Ectodermal cell (in vitro differentiated cells): Measurements from ENCODE around the gene UBL5.
A peak's percentile ranks its signal among the peaks of the same experiment; 100 is the strongest.
"Not testable (repeated sequence)": the region's sequence is repeated elsewhere in the genome, so short reads cannot be mapped to it uniquely, and the experiment has no call there.

ENCODE experiments used
- H3K27ac ChIP-seq: 2 replicates; pipeline ENCODE4 v1.7.0; 2013; ENCODE audit warnings: mild to moderate bottlenecking, low read depth, low read length; ENCODE audit not compliant: insufficient read depth, poor library complexity, severe bottlenecking
- H3K27me3 ChIP-seq: 2 replicates; pipeline ENCODE4 v1.7.0; 2013; ENCODE audit warnings: mild to moderate bottlenecking, low read length; ENCODE audit not compliant: insufficient read depth, control insufficient read depth, poor library complexity, severe bottlenecking
- H3K36me3 ChIP-seq: one replicate; pipeline ENCODE4 v1.7.0; 2013; ENCODE audit warnings: low read length; ENCODE audit not compliant: control insufficient read depth, insufficient read depth
- H3K4me1 ChIP-seq: one replicate; pipeline ENCODE4 v1.7.0; 2013; ENCODE audit warnings: low read length; ENCODE audit not compliant: control insufficient read depth, insufficient read depth
- H3K4me3 ChIP-seq: 2 replicates; pipeline ENCODE4 v1.7.0; 2013; ENCODE audit warnings: low read depth, low read length, control low read depth; ENCODE audit not compliant: insufficient read depth
- H3K9me3 ChIP-seq: 2 replicates; pipeline ENCODE4 v1.7.0; 2013; ENCODE audit warnings: mild to moderate bottlenecking, low read length, moderate library complexity; ENCODE audit not compliant: control insufficient read depth
- WGBS, 2 experiments: methylation state at CpG; one replicate each; pipeline ENCODE4 v1.1.7; 2013; ENCODE audit warnings: missing lambda C conversion rate in 2 of 2; 5-methylcytosine and 5-hydroxymethylcytosine counted together

The UBL5 gene

DNA sequence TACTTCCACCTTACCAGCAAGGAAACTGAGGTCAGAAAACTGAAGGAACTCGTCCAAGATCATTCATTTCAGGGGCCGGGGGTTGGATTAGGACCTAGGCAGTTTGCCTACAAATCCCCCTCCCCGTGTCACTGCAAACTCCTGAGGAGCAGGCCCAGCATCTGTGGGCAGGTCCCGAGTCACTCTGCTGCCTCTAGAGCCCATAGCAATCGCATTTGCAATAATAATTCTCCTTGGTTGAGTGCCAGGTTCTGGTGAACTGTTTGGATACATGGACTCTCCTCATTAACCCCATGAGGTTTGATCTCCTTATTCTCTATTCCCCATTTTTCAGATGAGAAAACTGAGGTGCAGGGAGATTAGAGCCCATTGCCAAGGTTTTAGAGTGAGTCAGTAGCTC is 8.3 kb downstream of the UBL5 start:
- no peaks in the 10 kb centered on the region for H3K27me3 ChIP-seq
- H3K4me1 ChIP-seq = peaks cover 8% of the 10 kb centered on the region
- no peak overlapping the region for H3K27ac ChIP-seq
- peak overlapping the region; percentile 94 for H3K4me3 ChIP-seq
- 43 to 47% methylated on average over 5 of the region's 5 CpGs for WGBS, 2 experiments
- no peaks in the 10 kb centered on the region for H3K9me3 ChIP-seq
- peaks cover 20% of the 10 kb centered on the region for H3K36me3 ChIP-seq

DNA sequence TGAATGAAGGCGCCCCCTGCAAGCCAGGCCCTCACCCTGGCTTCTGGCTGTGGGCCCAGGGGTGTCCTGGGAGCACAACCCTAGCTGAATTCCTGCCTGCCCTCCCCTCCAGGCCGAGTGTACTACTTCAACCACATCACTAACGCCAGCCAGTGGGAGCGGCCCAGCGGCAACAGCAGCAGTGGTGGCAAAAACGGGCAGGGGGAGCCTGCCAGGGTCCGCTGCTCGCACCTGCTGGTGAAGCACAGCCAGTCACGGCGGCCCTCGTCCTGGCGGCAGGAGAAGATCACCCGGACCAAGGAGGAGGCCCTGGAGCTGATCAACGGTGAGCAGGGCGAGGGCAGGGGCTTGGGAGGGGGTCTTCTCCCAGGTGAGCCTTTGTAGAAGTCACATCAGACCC is 10.6 kb downstream of the UBL5 start:
- no peak overlapping the region for H3K4me3 ChIP-seq
- H3K36me3 ChIP-seq = peaks cover 29% of the 10 kb centered on the region
- peaks cover 8% of the 10 kb centered on the region for H3K4me1 ChIP-seq
- no peaks in the 10 kb centered on the region for H3K9me3 ChIP-seq
- 95 to 97% methylated on average over 15 of the region's 15 CpGs for WGBS, 2 experiments
- H3K27me3 ChIP-seq = no peaks in the 10 kb centered on the region
- H3K27ac ChIP-seq = no peak overlapping the region

DNA sequence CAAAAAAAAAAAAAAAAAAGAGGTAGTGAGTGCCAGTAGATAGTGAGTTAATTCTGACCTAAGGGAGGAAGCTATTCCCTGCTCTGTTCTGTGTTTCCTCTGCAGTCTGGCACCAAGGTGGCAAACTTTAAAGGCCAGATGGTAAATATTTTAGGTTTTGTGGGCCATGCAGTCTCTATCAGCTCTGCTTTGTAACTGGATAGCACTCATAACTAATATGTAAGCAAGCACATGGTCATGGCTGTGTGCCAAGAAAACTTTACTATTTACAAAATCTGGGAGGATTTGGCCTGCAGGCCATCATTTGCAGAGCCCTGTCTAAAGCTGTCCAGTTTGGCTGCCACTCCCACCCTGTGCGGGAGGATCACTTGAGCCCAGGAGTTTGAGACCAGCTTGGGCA is 11.7 kb downstream of the UBL5 start:
- no peaks in the 10 kb centered on the region for H3K27me3 ChIP-seq
- H3K4me3 ChIP-seq = no peak overlapping the region
- WGBS, 2 experiments = 92 to 98% methylated on average over 1 of the region's 1 CpG
- H3K4me1 ChIP-seq = peaks cover 8% of the 10 kb centered on the region
- H3K9me3 ChIP-seq = no peaks in the 10 kb centered on the region
- peaks cover 33% of the 10 kb centered on the region for H3K36me3 ChIP-seq
- H3K27ac ChIP-seq = no peak overlapping the region

DNA sequence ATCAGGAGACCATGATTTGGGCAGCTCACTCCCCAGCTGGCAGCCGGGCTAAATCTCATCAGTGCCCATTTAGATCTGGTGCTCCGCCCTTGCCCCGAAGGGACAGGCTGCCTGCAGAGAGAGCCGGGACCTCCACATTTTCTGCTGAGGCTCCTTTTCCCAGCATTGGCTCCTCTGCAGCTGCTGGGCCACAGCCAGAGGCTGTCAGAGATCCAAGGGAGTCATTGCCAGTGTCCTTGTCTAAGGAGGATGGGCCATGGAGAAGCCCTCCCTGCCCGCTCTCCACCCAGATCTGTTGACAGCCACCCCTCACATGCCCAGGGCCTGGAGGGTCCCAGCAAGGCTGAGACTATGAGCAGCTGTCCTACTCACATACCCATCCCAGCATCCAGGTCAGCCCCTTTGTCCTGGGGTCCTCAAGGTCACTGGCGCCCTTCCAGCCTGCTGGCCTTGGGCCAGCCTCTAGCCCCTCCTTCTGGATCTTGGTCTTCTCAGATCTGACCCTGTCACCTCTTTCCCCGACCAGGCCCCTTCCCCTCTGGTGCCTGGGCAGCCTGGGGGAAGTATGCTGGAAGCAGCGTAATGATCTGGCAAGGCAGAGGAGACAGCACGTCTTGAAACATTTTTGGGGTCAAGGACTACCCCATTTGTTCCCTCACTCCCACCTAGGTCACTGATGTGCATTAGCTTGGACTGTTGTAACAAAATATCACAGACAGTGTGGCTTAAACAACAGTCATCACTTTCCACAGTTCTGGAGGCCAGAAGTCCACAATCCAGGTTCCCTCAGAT is 15.3 kb downstream of the UBL5 start:
- Histone ChIP-seq H3K4me3 (no peak overlapping the region), H3K36me3 (peaks cover 36% of the 10 kb centered on the region), H3K27me3 (no peaks in the 10 kb centered on the region), H3K4me1 (no peaks in the 10 kb centered on the region), H3K9me3 (no peaks in the 10 kb centered on the region), H3K27ac (no peak overlapping the region)
- 96% methylated on average over 9 of the region's 9 CpGs for WGBS, 2 experiments

DNA sequence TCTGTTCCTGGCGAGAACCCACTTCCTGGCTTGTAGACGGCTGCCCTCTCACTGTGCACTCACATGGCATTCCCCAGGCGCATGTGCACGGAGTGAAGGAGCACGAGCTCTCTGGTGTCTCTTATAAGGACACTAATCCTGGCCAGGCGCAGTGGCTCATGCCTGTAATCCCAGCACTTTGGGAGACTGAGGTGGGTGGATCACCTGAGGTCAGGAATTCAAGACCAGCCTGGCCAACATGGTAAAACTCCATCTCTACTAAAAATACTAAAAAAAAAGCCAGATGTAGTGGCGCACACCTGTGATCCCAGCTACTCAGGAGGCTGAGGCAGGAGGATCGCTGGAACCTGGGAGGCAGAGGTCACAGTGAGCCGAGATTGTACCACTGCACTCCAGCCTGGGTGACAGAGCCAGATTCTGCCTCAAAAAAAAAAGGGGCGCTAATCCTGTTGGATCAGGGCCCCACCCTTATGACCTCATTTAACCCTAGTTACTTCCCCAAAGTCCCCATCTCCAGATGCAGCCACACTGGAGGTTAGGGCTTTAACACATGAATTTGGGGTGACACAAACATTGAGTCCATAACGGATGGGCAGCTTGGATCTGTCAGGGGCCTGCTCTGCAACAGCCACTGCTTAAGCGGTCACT is 16.0 kb downstream of the UBL5 start:
- not testable (repeated sequence) for H3K4me1 ChIP-seq, H3K27ac ChIP-seq, H3K27me3 ChIP-seq, H3K4me3 ChIP-seq, H3K9me3 ChIP-seq
- peaks cover 29% of the 10 kb centered on the region for H3K36me3 ChIP-seq
- 93 to 95% methylated on average over 12 of the region's 12 CpGs for WGBS, 2 experiments

DNA sequence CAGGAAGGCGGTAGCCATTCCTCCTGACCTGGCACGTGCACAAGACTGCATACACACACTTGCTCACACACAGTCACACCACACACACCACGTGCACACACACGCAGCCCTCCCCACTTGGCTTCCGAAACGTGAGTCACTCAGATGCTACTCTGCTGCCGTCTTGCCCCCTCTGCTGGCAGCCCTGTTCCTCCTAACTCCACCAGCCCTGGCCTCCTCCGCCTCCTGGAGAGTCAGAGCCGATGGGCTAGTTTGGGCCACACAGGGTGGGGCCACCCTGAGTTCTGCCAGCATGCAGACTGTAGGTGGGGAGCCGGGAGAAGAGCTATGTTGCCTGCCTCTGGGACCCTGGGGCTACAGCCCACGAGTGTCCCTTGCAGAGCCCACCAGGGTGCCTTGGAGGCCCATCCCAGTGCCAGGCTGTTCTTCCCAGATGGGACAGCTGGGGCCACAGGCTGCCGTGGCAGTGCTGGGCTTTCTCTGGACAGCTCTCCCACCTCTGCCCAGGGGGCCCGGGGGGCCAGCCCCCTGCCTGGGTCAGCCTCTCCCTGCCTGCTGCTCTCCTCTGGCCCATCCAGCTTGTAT is 19.5 kb downstream of the UBL5 start:
- H3K36me3 ChIP-seq = peaks cover 12% of the 10 kb centered on the region
- H3K27ac ChIP-seq = no peak overlapping the region

DNA sequence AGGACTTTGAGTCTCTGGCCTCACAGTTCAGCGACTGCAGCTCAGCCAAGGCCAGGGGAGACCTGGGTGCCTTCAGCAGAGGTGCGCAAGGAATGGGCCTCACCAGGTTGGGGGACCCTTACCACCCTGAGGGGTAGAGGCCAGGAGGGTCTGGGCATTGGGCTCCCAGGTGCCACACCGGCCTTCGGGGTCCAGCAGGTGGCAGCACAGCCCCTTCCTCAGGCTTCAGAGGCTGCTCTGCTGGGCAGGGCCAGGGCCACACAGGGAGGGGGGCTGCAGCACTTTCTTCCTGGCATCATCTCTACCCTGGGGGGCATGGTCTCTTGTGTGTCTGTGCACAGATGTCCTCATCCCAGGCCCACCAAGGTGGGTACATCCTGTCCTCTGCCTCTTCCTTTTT is 20.3 kb downstream of the UBL5 start:
- Histone ChIP-seq H3K4me1 (peaks cover 12% of the 10 kb centered on the region), H3K4me3 (no peak overlapping the region), H3K27ac (no peak overlapping the region), H3K9me3 (no peaks in the 10 kb centered on the region), H3K27me3 (no peaks in the 10 kb centered on the region), H3K36me3 (peaks cover 7% of the 10 kb centered on the region)
- 61 to 65% methylated on average over 4 of the region's 4 CpGs for WGBS, 2 experiments

More for the DNA sequence above, 19.5 kb downstream of the UBL5 start:
- WGBS, 2 experiments = 57 to 59% methylated on average over 13 of the region's 13 CpGs
- Histone ChIP-seq H3K4me1 (peaks cover 12% of the 10 kb centered on the region), H3K9me3 (no peaks in the 10 kb centered on the region), H3K4me3 (no peak overlapping the region), H3K27me3 (no peaks in the 10 kb centered on the region)

DNA sequence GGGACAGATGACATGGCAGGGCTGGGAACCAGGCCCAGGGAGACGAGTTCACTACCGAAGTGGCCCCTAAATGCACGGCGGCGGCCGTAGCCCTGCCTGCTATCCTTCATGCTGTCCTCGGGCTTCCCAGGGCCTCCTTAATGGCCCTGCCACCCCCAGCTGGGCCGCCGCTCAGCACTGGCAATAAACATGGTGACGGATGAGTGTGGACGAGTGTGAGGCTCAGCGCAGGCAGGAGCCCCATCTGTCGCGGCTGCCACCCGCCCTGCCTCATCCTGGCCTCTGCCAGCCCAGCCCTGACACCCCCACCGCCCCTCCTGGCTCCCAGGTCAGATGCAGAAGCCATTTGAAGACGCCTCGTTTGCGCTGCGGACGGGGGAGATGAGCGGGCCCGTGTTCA is 21.0 kb downstream of the UBL5 start:
- peaks cover 7% of the 10 kb centered on the region for H3K36me3 ChIP-seq
- H3K4me1 ChIP-seq = peaks cover 12% of the 10 kb centered on the region
- 90 to 92% methylated on average over 23 of the region's 23 CpGs for WGBS, 2 experiments
- no peak overlapping the region for H3K27ac ChIP-seq
- no peaks in the 10 kb centered on the region for H3K27me3 ChIP-seq
- H3K4me3 ChIP-seq = no peak overlapping the region
- no peaks in the 10 kb centered on the region for H3K9me3 ChIP-seq

DNA sequence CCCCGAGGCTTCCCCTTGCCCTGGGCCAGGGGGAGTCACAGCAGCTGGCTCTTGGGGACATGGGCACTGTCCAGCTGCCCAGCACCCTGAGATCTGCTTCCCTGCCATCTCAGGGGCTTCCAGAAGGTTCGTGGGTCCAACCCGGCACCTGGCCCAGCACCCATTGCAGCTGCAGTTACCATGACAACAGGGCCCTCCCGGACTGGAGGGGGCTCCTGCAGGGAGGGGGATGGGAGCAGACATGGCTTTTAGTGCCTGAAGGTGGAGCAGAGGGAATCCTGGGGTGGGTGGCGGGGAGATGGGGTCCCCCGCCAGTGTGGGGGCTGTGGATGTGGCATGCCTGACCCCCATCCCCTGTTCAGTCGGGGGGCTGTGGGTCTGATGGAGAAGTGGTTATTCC is 22.1 kb downstream of the UBL5 start:
- 87 to 91% methylated on average over 7 of the region's 7 CpGs for WGBS, 2 experiments
- H3K4me1 ChIP-seq = peaks cover 12% of the 10 kb centered on the region

DNA sequence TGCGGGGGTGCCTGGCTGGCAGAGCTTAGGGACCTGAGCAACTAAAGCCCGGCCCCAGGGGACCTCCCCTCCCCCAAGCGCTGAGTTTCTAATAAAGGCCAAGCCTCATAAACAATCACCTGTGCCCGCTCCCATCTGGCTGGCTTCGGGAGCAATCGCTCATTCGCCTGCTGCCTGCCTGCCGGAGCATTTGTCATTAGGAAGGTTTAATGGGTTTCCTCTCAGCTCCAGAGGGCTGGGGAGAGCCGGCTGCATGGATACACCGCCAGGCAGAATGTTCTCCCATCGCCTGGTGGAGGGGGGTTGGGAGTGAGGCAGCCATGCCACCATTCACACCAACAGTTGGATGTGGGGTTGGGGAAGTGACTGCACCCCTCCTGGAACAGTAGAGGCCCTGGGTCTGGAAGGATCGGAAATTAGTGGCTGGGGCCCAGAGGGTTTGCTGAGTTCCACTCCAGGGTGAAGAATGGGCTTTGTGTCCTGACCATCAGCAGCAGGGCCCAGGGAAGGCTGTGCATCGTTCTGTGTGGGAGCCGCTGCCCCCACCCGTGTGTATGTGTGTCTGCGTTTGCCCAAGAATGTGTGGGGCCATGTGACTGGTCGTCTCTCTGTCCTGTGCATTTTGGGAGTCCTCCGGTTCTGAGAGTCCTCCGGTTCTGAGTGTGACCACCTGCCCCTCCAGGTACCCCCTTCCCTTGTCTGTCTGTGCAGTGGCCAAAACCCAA is 22.7 kb downstream of the UBL5 start:
- Histone ChIP-seq H3K27me3 (no peaks in the 10 kb centered on the region), H3K4me1 (peaks cover 12% of the 10 kb centered on the region), H3K4me3 (no peak overlapping the region), H3K36me3 (no peaks in the 10 kb centered on the region), H3K27ac (no peak overlapping the region), H3K9me3 (no peaks in the 10 kb centered on the region)
- 87 to 90% methylated on average over 19 of the region's 19 CpGs for WGBS, 2 experiments

More for the DNA sequence above, 22.1 kb downstream of the UBL5 start:
- Histone ChIP-seq H3K27ac (no peak overlapping the region), H3K36me3 (no peaks in the 10 kb centered on the region), H3K9me3 (no peaks in the 10 kb centered on the region), H3K4me3 (no peak overlapping the region), H3K27me3 (no peaks in the 10 kb centered on the region)
